HG03103 (cell line): ENCODE results near the gene PLB1.

Experiments
- ATAC-seq: cut with Tn5 transposase; IDR thresholded peaks from one replicate; pipeline ENCODE4 v1.9.1; 2021; ENCODE audit warnings: low read depth; ENCODE audit not compliant: unreplicated experiment

The PLB1 gene

GRCh38 chr2:28583899-28584553 lies 88.2 kb downstream of the PLB1 start:
- ATAC-seq, result no peak

GRCh38 chr2:28586867-28587266 lies 91.0 kb downstream of the PLB1 start:
- no peak for ATAC-seq

GRCh38 chr2:28587526-28588291 lies 91.8 kb downstream of the PLB1 start:
- ATAC-seq, result no peak

GRCh38 chr2:28588292-28588670 lies 92.4 kb downstream of the PLB1 start:
- ATAC-seq, result no peak

GRCh38 chr2:28589746-28590463 lies 94.0 kb downstream of the PLB1 start:
- ATAC-seq, result no peak

GRCh38 chr2:28590496-28591301 lies 94.8 kb downstream of the PLB1 start:
- ATAC-seq, result no peak

GRCh38 chr2:28591711-28592335 lies 96.0 kb downstream of the PLB1 start:
- no peak for ATAC-seq

GRCh38 chr2:28592481-28592880 lies 96.6 kb downstream of the PLB1 start:
- ATAC-seq, result no peak

- ATAC-seq, result no peak
These were observed 97.4 kb downstream of the PLB1 start for GRCh38 chr2:28593160-28593755.

GRCh38 chr2:28594000-28594331 lies 98.1 kb downstream of the PLB1 start:
- ATAC-seq, result no peak

- ATAC-seq, result peak; percentile 63
These were observed 98.7 kb downstream of the PLB1 start for GRCh38 chr2:28594332-28595108.

- ATAC-seq, result no peak
These were observed 99.5 kb downstream of the PLB1 start for GRCh38 chr2:28595323-28595722.

GRCh38 chr2:28598484-28598883 lies 102.6 kb downstream of the PLB1 start:
- ATAC-seq, result no peak

GRCh38 chr2:28600181-28600580 lies 104.3 kb downstream of the PLB1 start:
- ATAC-seq, result no peak

- no peak for ATAC-seq
These were observed 105.8 kb downstream of the PLB1 start for GRCh38 chr2:28601616-28602015.

- ATAC-seq, result no peak
These were observed 106.3 kb downstream of the PLB1 start for GRCh38 chr2:28602136-28602660.

- ATAC-seq, result no peak
These were observed 107.1 kb downstream of the PLB1 start for GRCh38 chr2:28602751-28603639.

GRCh38 chr2:28603821-28604220 lies 108.0 kb downstream of the PLB1 start:
- ATAC-seq, result no peak
